ENCODE results near the gene CNOT3.
A peak's percentile ranks its signal among the peaks of the same experiment; 100 is the strongest.

The CNOT3 gene

GRCh38 chr19:54121259-54121658 is 16.3 kb upstream of the CNOT3 start:
- DNase-seq (ENCODE audit: low read depth in 2 of 2) = no peak

- DNase-seq (ENCODE audit: low read depth in 2 of 2) = no peak
Observed at GRCh38 chr19:54123682-54124081, 13.9 kb upstream of the CNOT3 start.

- no peak for DNase-seq (ENCODE audit: low read depth in 2 of 2)
Observed at GRCh38 chr19:54124393-54124792, 13.2 kb upstream of the CNOT3 start.

- DNase-seq (ENCODE audit: low read depth in 2 of 2) = no peak
Observed at GRCh38 chr19:54125713-54126112, 11.8 kb upstream of the CNOT3 start.

GRCh38 chr19:54127688-54128440 is 9.7 kb upstream of the CNOT3 start:
- no peak for DNase-seq (ENCODE audit: low read depth in 2 of 2)

GRCh38 chr19:54128441-54128725 is 9.2 kb upstream of the CNOT3 start:
- no peak for DNase-seq (ENCODE audit: low read depth in 2 of 2)

GRCh38 chr19:54128796-54129616 is 8.6 kb upstream of the CNOT3 start:
- DNase-seq (ENCODE audit: low read depth in 2 of 2) = no peak

GRCh38 chr19:54129617-54129996 is 8.0 kb upstream of the CNOT3 start:
- DNase-seq (ENCODE audit: low read depth in 2 of 2) = no peak

- no peak for DNase-seq (ENCODE audit: low read depth in 2 of 2)
Observed at GRCh38 chr19:54133312-54133956, 4.1 kb upstream of the CNOT3 start.

- no peak for DNase-seq (ENCODE audit: low read depth in 2 of 2)
Observed at GRCh38 chr19:54133957-54134590, 3.5 kb upstream of the CNOT3 start.

- no peak for DNase-seq (ENCODE audit: low read depth in 2 of 2)
Observed at GRCh38 chr19:54136086-54136863, 1.3 kb upstream of the CNOT3 start.

GRCh38 chr19:54136864-54137698 is 481 bp upstream of the CNOT3 start:
- peak; percentile 96 to 97 for DNase-seq (ENCODE audit: low read depth in 2 of 2)

- peak in 1 of 2 donors; percentile 34 for DNase-seq (ENCODE audit: low read depth in 2 of 2)
Observed at GRCh38 chr19:54138489-54139256, 1.1 kb downstream of the CNOT3 start.

- DNase-seq (ENCODE audit: low read depth in 2 of 2) = no peak
Observed at GRCh38 chr19:54141356-54141755, 3.8 kb downstream of the CNOT3 start.

- no peak for DNase-seq (ENCODE audit: low read depth in 2 of 2)
Observed at GRCh38 chr19:54142166-54142780, 4.7 kb downstream of the CNOT3 start.

GRCh38 chr19:54145541-54146158 is 8.1 kb downstream of the CNOT3 start:
- no peak for DNase-seq (ENCODE audit: low read depth in 2 of 2)

GRCh38 chr19:54147676-54148075 is 10.1 kb downstream of the CNOT3 start:
- no peak for DNase-seq (ENCODE audit: low read depth in 2 of 2)

- DNase-seq (ENCODE audit: low read depth in 2 of 2) = no peak
Observed at GRCh38 chr19:54148158-54148557, 10.6 kb downstream of the CNOT3 start.
